Activated T-cell treated with anti-CD3 and anti-CD28 coated beads for 24 hours (primary cell): ENCODE results near the gene TREH.
"Not testable (repeated sequence)": the region's sequence is repeated elsewhere in the genome, so short reads cannot be mapped to it uniquely, and the experiment has no call there.

Experiments used
- DNase-seq: peaks from one replicate; pipeline ENCODE4 v3.0.0-alpha.2; 2020; ENCODE audit warnings: low read depth

The TREH gene

GRCh38 chr11:118679483-118679882 lies at the start of gene TREH:
TREH (minus strand) TSS chr11:118679650; CDS start chr11:118679627, 23 bp downstream.
- DNase-seq = no peak

- not testable (repeated sequence) for DNase-seq
Measured at GRCh38 chr11:118728112-118728511, 48.7 kb upstream of the TREH start.

DNA sequence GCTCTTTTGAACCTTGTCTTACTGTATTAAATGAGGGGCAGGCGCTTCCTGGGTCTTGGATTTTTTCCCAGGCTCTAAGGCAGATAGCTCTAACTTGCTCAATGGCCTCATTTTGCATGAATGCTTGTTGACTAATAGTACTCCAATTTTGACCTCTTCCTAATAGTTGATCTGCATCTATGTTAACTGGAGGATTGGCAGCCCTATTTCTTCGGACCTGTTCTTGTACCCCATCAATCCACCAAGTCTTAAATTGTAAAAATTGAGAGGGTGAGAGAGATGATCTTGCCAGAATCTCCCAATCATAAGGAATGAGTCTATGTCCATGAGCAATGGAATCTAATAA lies 48.2 kb upstream of the TREH start:
- not testable (repeated sequence) for DNase-seq

GRCh38 chr11:118727001-118727720 lies 47.7 kb upstream of the TREH start:
- not testable (repeated sequence) for DNase-seq

DNA sequence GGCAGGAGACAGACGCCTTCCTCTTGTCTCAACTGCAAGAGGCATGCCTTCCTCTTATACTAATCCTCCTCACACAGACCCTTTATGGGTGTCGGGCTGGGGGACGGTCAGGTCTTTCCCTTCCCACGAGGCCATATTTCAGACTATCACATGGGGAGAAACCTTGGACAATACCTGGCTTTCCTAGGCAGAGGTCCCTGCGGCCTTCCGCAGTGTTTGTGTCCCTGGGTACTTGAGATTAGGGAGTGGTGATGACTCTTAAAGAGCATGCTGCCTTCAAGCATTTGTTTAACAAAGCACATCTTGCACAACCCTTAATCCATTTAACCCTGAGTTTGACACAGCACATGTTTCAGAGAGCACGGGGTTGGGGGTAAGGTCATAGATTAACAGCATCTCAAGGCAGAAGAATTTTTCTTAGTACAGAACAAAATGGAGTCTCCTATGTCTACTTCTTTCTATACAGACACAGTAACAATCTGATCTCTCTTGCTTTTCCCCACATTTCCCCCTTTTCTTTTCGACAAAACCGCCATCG lies 42.1 kb upstream of the TREH start:
- DNase-seq = not testable (repeated sequence)

- DNase-seq = not testable (repeated sequence)
Measured at GRCh38 chr11:118720740-118721139, 41.3 kb upstream of the TREH start.

GRCh38 chr11:118720078-118720477 lies 40.6 kb upstream of the TREH start:
- DNase-seq = not testable (repeated sequence)

DNA sequence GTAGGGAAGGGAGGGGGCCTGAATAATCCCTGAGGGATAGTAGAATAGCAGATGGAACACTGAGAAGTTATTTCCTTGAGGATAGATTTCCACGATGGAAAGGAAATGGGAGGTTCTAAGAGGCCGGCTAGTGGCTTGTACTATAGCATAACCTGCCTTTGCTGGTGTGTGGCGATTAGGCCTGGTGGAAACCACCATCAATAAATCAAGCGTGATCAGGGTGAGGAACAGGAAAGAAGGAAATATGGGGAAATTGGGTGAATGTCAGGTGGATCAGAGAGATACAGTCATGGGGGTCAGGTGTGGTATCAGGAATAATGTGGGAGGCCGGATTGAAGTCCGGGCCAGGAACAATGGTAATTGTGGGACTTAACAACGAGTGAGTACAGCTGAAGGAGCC lies 39.1 kb upstream of the TREH start:
- not testable (repeated sequence) for DNase-seq

- DNase-seq = not testable (repeated sequence)
Measured at GRCh38 chr11:118717733-118718132, 38.3 kb upstream of the TREH start.

GRCh38 chr11:118717221-118717620 lies 37.8 kb upstream of the TREH start:
- not testable (repeated sequence) for DNase-seq

DNA sequence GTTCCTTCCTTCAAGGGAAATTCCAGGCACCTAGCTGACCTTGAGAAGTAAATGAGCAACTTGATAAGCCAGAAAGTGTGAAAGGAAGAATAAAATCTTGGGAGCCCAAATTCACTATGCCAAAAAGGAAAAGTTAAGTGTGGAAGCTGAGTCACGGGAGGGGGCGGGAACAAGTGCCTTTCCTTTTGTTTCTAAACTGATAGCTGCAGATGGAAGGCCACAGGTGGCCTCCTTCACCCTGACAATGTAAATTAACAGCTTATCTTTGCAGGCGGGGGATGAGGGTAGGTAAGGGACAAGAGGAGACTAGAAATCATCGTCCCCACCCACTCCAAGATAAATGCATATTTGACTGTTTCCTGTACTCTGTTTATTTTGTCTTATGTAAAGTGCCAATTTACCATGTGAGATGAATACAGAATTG lies 36.4 kb upstream of the TREH start:
- DNase-seq = no peak

GRCh38 chr11:118715245-118715831 lies 35.9 kb upstream of the TREH start:
- DNase-seq = no peak

DNA sequence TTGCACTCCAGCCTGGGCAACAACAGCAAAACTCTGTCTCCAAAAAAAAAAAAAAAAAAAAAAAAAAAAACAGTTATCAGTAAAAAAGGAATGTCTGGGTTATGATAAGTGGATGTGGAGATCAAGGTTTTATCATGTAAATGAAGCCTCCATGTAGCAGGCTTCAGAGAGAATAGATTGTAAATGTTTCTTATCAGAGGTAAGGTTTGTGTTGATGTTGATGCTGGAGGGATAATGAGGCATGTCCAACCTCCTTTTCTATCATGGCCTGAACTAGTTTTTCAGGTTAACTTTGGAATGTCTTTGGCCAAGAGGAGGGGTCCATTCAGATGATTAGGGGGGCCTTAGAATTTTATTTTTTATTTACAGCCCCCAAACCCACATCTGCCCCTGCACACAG lies 35.4 kb upstream of the TREH start:
- no peak for DNase-seq

DNA sequence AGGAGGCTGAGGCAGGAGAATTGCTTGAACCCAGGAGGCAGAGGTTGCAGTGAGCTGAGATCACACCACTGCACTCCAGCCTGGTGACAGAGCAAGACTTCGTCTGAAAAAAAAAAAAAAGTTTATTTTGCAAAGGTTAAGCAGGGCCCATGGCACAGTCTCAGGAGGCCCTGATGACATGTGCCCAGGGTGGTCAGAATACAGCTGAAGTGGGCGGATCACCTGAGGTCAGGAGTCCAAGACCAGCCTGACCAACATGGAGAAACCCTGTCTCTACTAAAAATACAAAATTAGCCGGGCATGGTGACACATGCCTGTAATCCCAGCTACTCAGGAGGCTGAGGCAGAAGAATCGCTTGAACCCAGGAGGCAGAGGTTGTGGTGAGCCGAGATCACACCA lies 35.0 kb upstream of the TREH start:
- DNase-seq = not testable (repeated sequence)

DNA sequence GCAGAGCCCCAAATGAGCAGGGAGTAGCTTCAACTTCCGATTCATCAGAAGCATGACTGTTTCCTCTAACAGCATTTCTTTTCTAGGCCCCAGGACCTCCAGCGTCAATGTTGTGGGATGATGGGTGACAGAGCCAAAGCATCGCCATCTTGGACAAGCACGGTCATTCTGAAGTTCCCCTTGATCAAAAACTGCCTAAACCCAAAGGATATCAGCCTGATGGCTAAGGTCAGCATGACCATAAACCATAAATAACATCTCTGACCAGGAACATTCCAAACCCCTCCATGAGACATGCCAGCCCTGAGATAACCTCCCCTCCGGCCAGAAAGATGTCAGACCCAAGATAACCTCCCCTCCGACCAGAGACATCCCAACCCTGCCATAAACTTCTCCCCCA lies 28.8 kb upstream of the TREH start:
- no peak for DNase-seq

- no peak for DNase-seq
Measured at GRCh38 chr11:118706546-118706825, 27.0 kb upstream of the TREH start.

GRCh38 chr11:118705791-118706545 lies 26.5 kb upstream of the TREH start:
- DNase-seq = no peak

DNA sequence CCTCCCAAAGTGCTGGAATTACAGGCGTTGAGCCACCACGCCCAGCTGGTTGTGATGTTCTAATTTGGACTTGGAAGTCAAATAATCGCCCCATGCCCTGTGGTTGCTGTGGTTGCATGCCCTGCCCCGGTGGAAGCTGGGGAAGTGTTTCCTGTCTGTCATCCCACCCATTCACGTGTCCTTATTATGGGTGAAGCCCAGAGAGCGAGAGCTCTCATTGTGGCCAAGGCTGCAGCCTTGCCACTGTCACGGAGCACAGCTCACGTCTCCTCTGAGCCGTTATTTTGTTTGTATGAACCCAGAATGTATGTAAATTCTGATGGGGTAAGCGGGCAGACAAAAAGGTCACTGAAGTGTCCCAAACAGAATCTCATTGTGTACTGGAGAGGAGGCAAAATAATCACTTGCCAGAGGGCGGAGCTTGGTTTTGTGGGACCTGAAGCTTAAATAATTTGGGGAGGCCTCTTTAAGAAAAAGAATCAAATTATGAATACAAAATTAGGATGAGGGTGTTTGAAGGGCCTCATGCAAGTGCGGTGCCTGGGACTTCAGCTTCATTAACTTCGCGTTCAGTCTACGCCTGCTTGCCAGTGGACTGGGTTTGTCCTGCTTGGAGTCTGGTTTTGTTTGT lies 25.8 kb upstream of the TREH start:
- no peak for DNase-seq

GRCh38 chr11:118703563-118704106 lies 24.2 kb upstream of the TREH start:
- no peak for DNase-seq

- DNase-seq = peak; percentile 25
Measured at GRCh38 chr11:118699506-118700220, 20.2 kb upstream of the TREH start.

DNA sequence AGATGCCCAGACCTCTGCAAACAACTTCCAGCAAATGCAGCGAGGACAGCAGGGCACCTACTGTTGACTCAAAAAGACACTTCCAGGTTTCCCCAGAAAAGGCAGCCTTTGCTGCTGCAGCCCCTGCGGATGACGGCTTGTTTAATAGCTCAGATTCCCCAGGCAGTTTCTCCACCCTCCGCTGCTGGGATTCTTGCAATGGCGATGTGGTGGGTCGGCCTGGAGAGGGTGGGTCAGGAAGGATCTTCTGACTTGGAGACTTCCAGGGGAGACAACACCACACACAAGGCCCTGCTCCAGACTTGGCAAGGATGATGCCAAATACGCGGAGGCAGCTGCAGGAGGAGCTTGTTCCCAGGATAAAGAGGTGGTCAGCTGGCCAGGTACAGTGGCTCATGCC lies 17.9 kb upstream of the TREH start:
- DNase-seq = no peak
